RPMI8226 (cell line): ENCODE data around the gene ACYP1.
"Not testable (repeated sequence)": the region's sequence is repeated elsewhere in the genome, so short reads cannot be mapped to it uniquely, and the experiment has no call there.

Source experiments
- DNase-seq: peaks from one replicate; pipeline ENCODE4 v3.0.0-alpha.2; 2015

Gene ACYP1

DNA sequence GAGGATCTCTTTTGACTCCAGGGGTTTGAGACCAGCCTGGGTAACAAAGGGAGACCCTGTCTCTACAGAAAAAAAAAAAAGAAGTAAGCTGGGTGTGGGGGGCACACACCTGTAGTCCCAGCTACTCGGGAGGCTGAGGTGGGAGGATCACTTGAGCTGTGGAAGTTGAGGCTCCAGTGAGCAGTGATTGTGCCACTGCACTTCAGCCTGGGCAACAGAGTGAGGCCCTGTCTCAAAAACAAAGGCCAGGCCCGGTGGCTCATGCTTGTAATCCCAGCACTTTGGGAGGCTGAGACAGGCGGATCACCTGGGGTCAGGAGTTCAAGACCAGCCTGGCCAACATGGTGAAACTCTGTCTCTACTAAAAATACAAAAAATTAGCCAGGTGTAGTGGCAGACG lies 3.9 kb upstream of the ACYP1 start:
- not testable (repeated sequence) for DNase-seq

DNA sequence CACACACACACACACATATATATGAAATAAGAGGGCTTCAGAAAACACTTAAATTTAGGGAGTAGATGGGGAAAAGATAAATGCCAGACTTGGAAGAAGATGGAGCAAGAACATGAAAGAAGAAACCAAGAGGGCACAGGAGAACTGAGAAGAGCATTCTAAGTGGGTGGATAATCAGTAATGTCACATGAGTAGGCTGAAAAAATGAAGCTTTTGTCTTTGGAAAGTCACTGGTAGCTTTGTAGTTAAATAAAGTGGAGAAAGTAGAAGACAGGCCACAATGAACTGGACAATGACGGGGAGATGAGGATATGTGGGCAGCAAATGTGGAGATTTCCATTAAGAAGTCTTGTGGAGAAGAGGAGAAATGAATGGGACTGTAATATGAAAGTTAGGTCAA lies 3.4 kb upstream of the ACYP1 start:
- DNase-seq = no peak

DNA sequence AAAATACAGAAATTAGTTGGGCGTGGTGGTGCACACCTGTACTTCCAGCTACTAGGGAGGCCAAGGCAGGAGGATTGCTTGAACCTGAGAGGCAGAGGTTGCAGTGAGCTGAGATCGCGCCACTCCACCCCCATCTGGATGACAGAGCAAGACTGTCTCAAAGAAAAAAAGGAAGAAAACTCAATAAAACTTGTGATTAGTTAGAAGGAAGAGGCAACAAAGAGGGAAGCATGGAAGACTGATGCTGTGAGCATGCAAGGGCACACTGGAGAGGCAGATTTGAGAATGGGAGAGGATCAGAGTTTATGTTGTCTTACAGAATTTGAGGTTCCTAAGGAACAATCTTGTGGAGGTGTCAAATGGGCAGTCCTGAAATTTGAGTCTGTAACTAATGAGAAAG lies 2.9 kb upstream of the ACYP1 start:
- no peak for DNase-seq

DNA sequence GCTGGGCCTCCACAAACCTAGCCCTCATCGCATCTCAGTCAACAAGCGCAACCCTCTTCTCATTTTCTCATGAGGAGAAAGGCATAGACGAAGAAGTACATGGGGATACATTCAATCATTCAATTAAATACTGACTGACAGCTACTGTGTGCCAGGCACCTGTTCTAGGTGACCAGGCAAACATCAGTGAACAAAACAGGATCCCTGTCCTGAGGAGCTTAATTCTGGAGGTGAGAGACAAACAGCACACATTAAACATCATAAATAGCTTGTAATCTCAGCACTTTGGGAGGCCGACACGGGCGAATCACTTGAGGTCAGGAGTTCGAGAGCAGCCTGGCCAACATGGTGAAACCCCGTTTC lies 362 bp upstream of the ACYP1 start:
- no peak for DNase-seq

DNA sequence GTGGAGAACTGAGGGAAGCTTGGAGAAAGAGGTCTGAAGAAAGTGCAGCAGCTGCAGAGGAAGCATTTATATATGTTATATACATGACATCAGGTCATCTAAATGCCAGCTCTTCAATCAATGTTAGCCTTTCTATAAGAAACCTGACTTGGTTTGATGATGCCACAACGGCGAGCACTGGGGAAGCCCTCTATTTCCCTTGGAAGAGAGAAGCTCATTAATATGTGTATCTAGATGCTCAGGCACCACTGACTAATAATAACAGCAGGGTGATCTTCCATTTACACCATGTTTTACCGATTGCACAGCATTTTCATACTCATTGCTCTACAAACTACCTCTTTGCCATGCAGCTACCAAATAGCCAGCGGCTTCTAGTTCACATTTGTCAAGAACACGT lies 811 bp downstream of the ACYP1 start:
- no peak for DNase-seq

DNA sequence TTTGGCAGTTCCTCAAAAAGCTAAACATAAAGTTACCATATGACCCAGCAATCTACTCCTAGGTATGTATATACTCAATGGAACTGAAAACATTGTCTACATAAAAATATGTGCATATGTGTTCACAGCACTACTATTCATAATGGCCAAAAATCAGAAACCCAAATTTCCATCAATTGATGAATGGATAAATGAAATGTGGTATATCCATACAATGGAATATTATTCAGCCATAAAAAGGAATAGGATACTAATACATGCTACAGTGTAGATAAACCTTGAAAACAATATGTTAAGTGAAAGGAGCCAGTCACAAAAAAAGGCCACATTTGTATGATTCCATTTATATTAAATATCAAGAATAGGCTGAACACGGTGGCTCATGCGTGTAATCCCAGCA lies 3.4 kb downstream of the ACYP1 start:
- no peak for DNase-seq

DNA sequence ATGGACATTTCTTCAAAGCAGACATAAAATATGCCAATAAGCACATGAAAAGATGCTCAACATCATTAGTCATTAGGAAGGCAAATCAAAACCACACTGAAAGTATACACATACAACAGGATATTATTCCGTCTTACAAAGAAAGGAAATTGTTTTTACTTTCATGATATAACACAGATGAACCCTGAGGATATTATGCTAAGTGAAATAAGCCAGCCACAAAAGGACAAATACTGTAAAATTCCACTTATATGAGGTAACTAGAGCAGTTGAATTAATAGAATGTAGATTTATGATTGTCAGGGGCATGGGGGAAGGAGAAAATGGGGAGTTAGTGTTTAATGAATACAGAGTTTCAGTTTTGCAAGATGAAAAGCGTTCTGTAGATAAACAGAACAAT lies 4.2 kb downstream of the ACYP1 start:
- DNase-seq = no peak

DNA sequence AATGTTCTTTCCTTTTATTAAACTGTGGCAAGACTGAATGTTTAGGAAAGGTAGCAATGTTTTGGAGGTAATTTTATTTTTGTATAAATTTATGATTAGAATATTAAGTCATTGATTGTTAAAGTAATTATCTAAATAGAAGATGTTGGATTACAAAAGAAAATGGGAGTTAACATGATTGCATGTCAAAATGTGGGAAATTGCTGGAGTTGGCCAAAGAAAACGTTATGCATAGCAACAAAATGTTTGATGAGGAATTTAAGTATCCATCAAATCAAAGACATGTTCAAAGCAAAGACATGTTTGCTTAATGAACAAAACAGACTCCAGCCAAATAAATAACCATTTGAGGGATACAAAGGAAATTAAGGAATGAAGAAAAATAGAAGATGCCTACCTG lies 9.4 kb downstream of the ACYP1 start:
- DNase-seq = no peak

DNA sequence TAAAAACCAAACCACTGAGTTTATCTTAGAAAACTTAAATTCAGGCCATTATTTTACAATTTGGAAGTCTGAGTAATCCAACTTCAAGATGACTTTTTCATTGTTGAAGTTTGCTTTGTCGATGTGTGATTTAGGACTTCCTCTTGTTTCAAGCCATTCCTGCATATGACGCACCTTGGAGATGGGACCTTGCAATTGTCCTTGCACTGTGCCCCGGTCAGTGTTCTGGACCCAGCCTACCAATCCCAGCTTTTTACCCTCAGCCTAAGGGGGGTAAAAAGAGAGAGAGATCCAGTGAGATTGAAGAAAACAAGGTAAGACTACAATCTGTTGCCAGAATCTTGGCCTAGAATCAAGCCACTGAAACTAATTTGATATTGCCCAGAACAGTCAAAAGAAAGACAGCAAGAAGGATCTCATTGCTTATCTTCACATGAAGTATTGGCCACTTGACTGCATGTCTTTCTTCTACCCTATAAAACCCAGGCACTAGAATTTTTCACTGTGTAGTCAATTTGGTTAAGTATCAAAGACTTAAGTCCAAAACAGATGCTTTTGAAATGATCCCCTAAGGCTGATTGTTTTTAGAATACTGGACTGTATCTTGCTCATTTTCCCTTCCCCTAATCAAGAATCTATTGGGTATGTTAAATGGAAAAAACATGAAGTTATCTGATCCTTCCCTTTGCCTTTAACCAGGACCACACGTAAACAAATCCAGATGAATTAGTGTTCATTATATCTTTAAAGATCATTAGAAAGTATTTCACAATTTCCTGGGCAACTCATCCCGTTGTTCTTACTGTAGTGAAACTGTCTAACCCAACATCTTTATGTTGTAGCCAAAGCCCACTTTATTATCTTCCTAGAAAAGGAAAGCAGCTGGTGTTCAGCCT lies 10.2 kb downstream of the ACYP1 start:
- no peak for DNase-seq

DNA sequence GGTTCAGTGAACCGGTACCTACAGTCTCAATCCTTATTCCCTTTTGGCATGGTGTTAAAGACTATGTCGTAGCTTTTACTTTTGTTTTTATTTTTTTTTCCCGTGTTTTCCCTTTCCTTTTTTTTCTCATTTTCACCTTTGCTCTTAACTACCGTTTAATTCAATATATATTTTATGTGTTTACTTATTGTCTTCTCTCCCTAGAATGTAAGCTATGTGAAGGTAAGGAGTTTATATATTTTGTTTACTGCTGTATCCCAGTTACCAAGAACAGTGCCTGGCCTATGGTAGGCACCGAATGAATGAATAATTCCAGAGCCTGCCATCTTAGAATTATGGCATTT lies 12.3 kb downstream of the ACYP1 start:
- DNase-seq = no peak

DNA sequence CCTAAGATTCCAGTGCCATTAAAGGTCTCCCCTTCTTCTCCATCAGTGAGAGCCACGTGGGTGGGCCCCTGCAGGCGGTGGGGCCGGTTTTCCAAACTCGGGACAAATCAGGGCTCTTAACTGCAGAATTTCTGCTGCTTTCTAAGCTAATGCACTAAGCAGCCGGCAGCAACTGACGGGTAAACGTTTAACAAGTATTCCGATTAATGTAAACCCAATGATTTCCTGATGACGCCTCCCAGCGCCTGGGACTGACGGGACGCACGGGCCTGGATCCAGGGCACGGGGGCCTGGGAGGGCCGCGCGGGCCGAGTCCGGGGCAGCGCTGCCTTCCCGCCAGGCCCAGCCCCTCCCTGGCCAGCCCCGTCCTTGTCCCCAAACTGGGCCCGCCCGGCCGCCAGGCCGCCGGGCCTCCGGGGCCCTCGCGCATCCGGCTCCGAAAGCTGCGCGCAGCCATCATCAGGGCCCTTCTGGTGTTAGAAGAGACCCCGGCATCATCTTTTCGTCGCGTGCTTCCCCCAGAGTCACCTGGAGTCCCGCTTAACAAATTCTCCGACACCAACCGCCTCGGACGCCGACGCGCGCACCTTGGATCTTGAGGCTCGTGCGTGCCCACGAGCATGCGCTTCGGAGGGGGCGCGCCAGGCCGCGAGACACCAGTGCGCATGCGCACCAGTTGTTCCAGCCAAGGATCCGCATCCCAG lies 12.8 kb downstream of the ACYP1 start, which contains the start of gene MLH3:
MLH3 (minus strand) TSS at position 616 of the 704 bp plus-strand sequence. CDS start 1,812 bp downstream, outside the sequence.
- peak; percentile 79 for DNase-seq

DNA sequence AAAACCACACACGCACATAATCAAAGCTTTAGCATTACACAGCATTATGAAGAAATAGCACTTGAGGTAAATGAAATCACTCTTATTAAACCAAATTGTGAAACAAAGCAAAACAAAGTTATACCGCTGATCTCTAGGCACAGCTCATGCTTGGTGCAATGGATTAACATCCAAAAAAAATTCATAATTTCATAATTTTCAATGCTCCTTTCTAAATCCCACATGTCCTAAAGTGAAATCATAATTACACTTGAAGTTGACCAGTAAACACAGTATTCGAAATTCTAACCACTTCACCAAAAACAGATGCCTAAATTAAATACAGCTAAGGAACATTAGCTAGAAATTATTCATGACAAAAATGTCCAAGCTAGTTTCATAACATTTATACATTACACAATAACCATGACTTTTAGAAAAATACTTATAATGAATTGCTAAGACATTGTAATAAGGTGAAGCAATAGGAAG lies 14.1 kb downstream of the ACYP1 start:
- DNase-seq = no peak

DNA sequence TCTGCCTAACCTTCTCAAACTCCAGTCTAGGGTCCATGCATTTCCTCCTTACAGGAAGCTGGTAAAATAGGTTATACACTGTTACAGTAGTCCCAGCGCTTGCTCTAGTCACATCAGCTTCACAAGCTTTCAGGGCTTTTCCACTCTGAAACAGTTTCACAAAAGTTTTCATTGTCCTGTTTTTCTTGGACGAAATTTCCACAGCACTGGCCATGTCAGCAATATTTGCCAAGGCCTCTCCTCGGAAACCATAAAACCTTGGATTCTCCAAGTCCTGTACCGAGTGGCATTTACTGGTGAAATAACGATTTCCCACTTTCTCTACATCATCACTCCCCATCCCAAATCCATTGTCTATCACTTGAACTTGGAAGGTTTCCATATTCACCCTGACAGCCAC lies 14.7 kb downstream of the ACYP1 start:
- no peak for DNase-seq

DNA sequence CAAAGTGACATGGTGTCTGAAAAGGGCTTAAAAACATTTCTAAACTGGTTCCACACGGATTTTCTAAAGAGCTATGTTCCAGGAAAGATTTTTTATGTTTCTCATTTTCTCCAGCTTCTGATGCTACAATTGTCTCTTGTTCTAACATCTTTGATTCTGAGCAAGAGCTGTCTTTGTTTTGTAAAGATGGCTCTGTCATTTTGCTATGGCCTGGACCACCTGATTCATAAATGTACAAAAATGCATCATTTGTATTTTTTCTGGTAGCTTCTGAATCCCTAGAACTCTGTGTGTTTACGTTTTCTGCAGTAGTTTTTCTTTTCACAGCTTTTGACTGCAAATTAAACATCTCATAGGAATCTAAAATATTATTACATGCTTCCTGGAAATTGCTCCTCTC lies 15.7 kb downstream of the ACYP1 start:
- no peak for DNase-seq

DNA sequence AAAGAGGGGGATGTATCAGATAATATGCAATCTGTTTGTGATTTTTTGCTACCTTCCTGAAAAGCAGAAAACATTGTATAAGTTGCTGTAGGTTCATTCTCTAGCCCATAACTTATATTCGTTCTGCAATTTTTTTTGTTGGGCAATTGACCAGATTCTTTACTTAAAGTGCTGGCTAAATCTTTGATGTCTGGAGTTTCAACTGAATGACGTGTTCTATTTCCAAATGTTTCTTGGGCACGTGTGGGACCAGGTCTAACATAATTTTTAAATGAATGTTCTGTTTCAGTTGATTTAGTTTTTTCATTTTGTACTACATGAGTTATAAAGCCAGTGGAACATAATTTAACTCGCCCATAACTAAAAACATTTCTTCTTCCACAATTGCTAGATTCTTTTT lies 16.3 kb downstream of the ACYP1 start:
- DNase-seq = no peak

DNA sequence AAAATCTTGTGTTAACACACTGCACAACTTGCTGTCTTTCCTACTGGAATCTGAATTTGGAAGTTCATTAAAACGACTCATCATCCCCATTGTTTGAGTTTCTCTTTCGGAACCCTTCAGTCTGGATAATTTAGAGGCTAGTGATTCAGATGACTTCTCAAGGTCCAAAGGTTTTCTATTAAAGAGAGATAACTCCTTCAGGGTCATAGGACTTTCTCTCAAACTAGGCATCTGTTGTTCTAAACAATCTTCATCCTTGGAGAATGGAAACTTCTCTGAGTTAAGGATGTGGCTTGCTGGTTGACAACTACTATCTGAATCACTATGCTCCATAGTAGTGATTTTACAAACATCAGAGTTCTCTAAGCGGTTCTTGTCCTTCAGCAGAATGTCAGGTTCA lies 16.9 kb downstream of the ACYP1 start:
- no peak for DNase-seq

DNA sequence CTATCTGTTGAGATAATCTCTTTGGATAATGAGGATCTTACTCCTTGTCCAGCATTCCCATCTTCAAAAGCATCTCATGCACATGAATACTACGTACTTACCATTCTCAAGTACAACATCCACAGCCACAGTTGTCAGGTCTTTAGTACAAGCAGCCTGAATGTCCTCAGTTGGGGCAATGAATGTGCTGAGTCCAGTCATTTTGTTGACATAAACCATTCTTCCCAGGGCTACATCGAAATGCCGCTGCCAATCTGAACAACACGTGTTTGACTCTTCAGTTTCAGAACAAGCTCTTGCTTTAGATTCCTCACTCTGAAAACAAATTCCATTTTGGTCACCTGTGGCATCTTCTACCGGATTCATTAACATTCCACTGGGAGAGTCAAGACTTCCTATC lies 17.5 kb downstream of the ACYP1 start:
- DNase-seq = no peak

DNA sequence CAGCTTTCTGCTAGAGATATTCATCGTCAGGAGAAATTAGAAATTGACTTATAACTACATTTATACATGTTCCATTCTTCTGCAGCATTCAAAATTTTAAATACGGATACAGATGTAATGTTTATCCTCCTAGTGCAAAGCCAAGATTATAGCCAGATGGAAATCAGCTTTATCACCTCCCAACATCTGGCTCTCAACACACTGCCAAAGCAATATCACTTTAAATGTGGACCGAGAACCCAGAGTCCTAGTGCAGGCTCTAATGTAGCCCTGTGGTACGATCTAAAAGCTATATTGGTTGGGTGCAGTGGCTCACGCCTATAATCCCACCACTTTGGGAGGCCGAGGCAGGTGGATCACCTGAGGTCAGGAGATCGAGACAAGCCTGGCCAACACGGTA lies 19.1 kb downstream of the ACYP1 start:
- DNase-seq = no peak

DNA sequence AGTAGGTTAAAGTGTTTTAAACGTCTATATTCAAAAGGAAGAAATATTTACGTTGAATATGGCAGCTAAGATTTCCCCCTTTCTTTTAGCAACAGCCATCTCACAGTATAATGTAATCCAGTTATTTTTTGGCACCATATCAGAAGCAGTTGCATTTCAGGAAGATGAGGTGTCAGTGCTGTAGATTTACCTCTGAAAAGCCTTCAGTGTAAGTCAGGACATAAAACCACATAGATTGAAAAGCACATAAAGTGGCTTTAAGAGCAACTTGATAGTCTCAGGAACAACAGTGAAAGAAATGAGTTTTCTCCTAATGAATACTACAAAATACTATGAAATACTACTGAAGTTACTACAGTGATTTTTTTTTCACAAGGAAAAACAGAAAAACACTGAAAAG lies 19.5 kb downstream of the ACYP1 start:
- DNase-seq = no peak

DNA sequence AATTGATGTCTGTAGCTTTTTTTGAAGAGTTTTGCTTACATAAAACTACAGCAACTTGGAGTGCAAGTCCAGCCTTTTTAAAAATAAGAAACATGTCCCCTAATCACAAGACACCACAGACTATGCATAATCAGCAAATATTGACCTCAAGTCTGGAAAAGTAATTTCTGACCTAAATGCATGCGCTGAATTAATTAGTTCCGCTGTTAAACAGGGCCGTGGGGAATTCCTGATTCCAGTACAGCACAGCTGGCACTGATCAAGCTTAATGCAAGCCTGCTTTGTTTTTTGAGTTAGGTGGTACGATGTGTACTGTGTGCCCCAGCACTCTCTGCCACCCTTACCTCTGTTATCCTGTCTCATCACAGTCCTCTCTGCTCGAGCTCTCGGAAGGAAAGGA lies 21.8 kb downstream of the ACYP1 start:
- DNase-seq = no peak

DNA sequence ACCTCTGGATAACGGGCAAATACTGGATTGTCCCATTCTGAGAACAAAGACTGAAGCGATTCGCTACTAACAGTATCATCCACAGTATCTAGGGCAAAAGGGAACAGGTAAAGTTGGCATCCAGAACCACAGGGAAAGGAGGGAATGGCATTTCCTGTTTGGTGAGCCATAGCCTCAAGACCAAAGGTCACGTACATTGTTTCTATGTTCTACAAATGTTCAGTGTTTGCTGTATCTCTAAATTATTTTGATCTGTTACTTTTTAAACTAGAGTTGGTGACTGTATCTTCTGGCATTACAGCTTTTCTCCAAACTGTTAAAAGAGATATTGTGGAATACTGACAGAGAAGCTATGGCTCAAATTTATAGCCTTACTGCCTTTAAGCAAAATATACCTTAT lies 22.2 kb downstream of the ACYP1 start:
- DNase-seq = no peak

DNA sequence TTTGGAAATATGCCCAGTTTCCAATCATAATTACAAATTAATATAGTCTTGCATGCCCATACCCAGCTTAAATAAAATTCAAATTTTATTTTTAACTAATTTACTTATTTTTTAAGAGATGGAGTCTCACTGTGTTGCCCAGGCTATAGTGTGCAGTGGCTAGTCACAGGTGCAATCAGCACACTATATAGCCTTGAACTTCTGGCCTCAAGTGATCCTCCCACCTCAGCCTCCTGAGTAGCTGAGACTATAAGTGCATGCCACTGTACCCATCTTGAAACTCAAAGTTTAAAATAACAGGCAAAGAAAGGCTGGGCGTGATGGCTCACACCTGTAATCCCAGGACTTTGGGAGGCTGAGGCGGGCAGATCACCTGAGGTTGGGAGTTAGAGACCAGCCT lies 22.9 kb downstream of the ACYP1 start:
- DNase-seq = no peak

DNA sequence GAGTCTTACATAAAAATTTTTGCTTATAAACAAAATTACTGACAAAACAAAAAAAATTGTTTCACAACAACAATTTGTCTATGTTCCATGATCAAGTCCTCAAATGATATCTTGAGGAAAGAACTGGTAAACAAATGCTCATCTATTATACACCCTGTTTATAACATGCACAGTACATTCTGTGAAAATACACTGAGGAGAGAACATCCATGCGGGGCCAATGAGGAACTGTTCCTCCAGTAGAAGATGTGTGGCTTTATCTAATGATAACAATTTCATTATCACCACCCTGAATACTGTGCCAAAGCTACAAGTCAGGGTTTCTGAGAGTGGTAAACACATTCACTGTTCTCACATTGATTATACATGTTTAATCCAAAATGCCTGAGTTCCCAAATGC lies 23.3 kb downstream of the ACYP1 start:
- DNase-seq = no peak

DNA sequence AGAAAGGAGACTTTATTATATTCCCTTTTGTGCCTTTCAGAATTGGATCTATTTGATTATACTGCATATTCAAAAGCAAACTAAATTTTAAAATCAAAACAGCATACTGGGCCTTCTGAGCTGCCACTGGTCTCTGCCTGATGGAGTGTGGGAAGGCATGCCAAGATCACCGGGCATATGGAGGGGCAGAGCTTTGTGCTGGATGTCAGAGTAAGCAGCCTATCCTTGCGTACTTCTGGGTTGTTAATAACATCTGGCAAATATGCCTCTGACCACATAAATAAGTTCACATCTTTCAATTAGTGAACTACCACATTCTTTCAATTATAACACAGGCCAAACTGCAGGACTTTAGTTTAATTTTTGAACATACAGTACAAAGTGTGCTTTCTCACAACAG lies 30.9 kb downstream of the ACYP1 start:
- no peak for DNase-seq

DNA sequence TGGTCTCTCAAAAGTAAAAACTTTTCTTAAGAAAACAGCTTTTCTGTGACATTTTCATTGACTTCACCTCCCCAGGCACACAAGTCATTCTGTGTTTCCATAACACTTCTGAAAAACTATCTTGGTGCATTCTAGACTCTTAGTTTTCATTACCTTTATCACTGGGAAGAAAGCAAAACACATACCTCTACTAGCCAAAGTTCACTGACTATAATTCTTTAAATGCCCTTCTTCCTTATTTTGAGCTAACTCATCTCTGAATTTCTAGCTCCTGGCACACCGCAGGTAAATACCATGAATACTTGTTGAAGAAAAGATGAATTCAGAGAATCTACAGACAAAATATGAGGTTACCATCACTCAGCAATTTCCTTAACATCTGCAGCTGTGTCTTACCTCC lies 33.7 kb downstream of the ACYP1 start:
- DNase-seq = no peak
